ENCODE results near the gene NRIP2.

The NRIP2 gene

GRCh38 chr12:2801044-2801783 is 33.6 kb downstream of the NRIP2 start:
- Histone ChIP-seq H3K4me1 (ENCODE audit: low read length) (peaks cover 30% of the 10 kb centered on the region), H3K9me3 (ENCODE audit: insufficient read depth, low read length) (no peaks in the 10 kb centered on the region), H3K9ac (ENCODE audit: low read length) (no peak overlapping the region), H4K20me1 (ENCODE audit: insufficient read depth, low read length) (peaks cover 17% of the 10 kb centered on the region; the same call in 1 of the 2 replicates), H3K27ac (ENCODE audit: low read length) (no peak overlapping the region), H3K36me3 (replicated peaks; ENCODE audit: low read depth, low read length) (peaks cover 80% of the 10 kb centered on the region), H2AFZ (ENCODE audit: low read depth, low read length) (no peak overlapping the region), H3K4me2 (ENCODE audit: low read length) (no peak overlapping the region), H3K4me3 (ENCODE audit: low read length) (no peak overlapping the region), H3K27me3 (ENCODE audit: low read depth, low read length) (no peaks in the 10 kb centered on the region), H3K79me2 (ENCODE audit: low read length) (peaks cover 27% of the 10 kb centered on the region)
- TF ChIP-seq EZH2phosphoT487 (IDR thresholded peaks at IDR 0.05; ENCODE audit: low read depth), result no peak
- TF ChIP-seq CTCF (IDR thresholded peaks at IDR 0.05; ENCODE audit: low read depth, low read length), result no peak

- H3K4me1 ChIP-seq (ENCODE audit: low read length), result peaks cover 31% of the 10 kb centered on the region
- no peak overlapping the region for H2AFZ ChIP-seq (ENCODE audit: low read depth, low read length)
- H3K27ac ChIP-seq (ENCODE audit: low read length), result no peak overlapping the region
- H3K4me3 ChIP-seq (ENCODE audit: low read length), result no peak overlapping the region
- TF ChIP-seq CTCF (IDR thresholded peaks at IDR 0.05; ENCODE audit: low read depth, low read length) (no peak), EZH2phosphoT487 (IDR thresholded peaks at IDR 0.05; ENCODE audit: low read depth) (no peak)
- H3K36me3 ChIP-seq (replicated peaks; ENCODE audit: low read depth, low read length), result peaks cover 72% of the 10 kb centered on the region
- H3K79me2 ChIP-seq (ENCODE audit: low read length), result peaks cover 38% of the 10 kb centered on the region
- peaks cover 21% of the 10 kb centered on the region; the same call in 1 of the 2 replicates for H4K20me1 ChIP-seq (ENCODE audit: insufficient read depth, low read length)
- no peak overlapping the region for H3K4me2 ChIP-seq (ENCODE audit: low read length)
- H3K9me3 ChIP-seq (ENCODE audit: insufficient read depth, low read length), result no peaks in the 10 kb centered on the region
- H3K27me3 ChIP-seq (ENCODE audit: low read depth, low read length), result no peaks in the 10 kb centered on the region
- no peak overlapping the region for H3K9ac ChIP-seq (ENCODE audit: low read length)
Observed at GRCh38 chr12:2800046-2800570, 34.7 kb downstream of the NRIP2 start.

GRCh38 chr12:2797721-2798418 is 37.0 kb downstream of the NRIP2 start:
- Histone ChIP-seq H3K4me2 (ENCODE audit: low read length) (no peak overlapping the region), H3K9ac (ENCODE audit: low read length) (no peak overlapping the region)

More at GRCh38 chr12:2797721-2798418, 37.0 kb downstream of the NRIP2 start:
- peaks cover 56% of the 10 kb centered on the region for H3K36me3 ChIP-seq (replicated peaks; ENCODE audit: low read depth, low read length)
- H3K27me3 ChIP-seq (ENCODE audit: low read depth, low read length), result no peaks in the 10 kb centered on the region
- peaks cover 21% of the 10 kb centered on the region; the same call in 1 of the 2 replicates for H4K20me1 ChIP-seq (ENCODE audit: insufficient read depth, low read length)
- peaks cover 13% of the 10 kb centered on the region for H3K4me1 ChIP-seq (ENCODE audit: low read length)
- H3K27ac ChIP-seq (ENCODE audit: low read length), result no peak overlapping the region
- peaks cover 41% of the 10 kb centered on the region for H3K79me2 ChIP-seq (ENCODE audit: low read length)
- no peak overlapping the region for H2AFZ ChIP-seq (ENCODE audit: low read depth, low read length)
- peak; percentile 29; the same call in 1 of the 2 replicates for TF ChIP-seq CTCF (IDR thresholded peaks at IDR 0.05; ENCODE audit: low read depth, low read length)
- no peak for TF ChIP-seq EZH2phosphoT487 (IDR thresholded peaks at IDR 0.05; ENCODE audit: low read depth)
- no peaks in the 10 kb centered on the region for H3K9me3 ChIP-seq (ENCODE audit: insufficient read depth, low read length)
- H3K4me3 ChIP-seq (ENCODE audit: low read length), result no peak overlapping the region

All from OCI-LY3 (cell line).